K562 (cell line): ENCODE results near the gene EFCAB8. TPM values are rescaled to one million over a fixed set of nuclear protein-coding genes. Genes with fewer than 3 reads are reported as not detected.
A peak's percentile ranks its signal among the peaks of the same experiment; 100 is the strongest.

Experiments used
- ATAC-seq: fragments of 200-7000 bp; cut with Tn5 transposase; 3 replicates; pipeline ENCODE4 v1.9.1; 2020; ENCODE audit warnings: moderate library complexity
- BruUV-seq: library from RNA; stranded (reverse); fragments of 400-500 nt; replicated peaks from 2 replicates; lab custom pipeline; 2021; lab: Mats Ljungman, UMichigan
- CTCF ChIA-PET: fragments of 300-600 bp; formaldehyde crosslinking; extraction: SDS; loops from one replicate; lab custom pipeline; 2021; ENCODE audit warnings: low intra/inter-chr PET ratio; lab: Yijun Ruan, JAX
- POLR2A ChIA-PET: fragments of 300-600, 350-650 bp; sonication (Branson Sonifier 250); formaldehyde crosslinking; extraction: SDS; loops from one replicate; lab custom pipeline; 2021; ENCODE audit warnings: antibody characterized with exemption, inconsistent platforms; lab: Yijun Ruan, JAX
- DNase-seq, 4 experiments: peaks; one replicate each; pipeline versions ENCODE4 v3.0.0 to v3.0.0-alpha.2; 2011 to 2018; ENCODE audit warnings: low spot score in 3 of 4, mixed read lengths in 3 of 4; ENCODE audit errors: extremely low read depth in 1 of 4
- FAIRE-seq: peaks from 2 replicates; lab custom pipeline; 2011; peaks lifted over from hg19 to GRCh38; lab: Jason Lieb, UNC
- H2AFZ ChIP-seq: 2 replicates; pipeline ENCODE4 v1.6.0; 2011; ENCODE audit warnings: low read depth, low read length, control low read depth, inconsistent platforms
- H3K27ac ChIP-seq: fragments of 200-600 bp; 3 replicates; pipeline ENCODE4 v1.8.0; 2011; ENCODE audit warnings: low read depth, mild to moderate bottlenecking, control low read depth, inconsistent platforms, low read length, moderate library complexity, mixed read lengths; ENCODE audit errors: extremely low read depth
- H3K27me3 ChIP-seq, 2 experiments: fragments of 300-600 bp in 1 of 2; 2 replicates in 1 of 2; 3 replicates in 1 of 2; pipeline versions ENCODE4 v1.6.0 to v1.8.0; 2011; ENCODE audit warnings: inconsistent platforms in 2 of 2, low read length in 2 of 2, mild to moderate bottlenecking in 1 of 2, mixed read lengths in 1 of 2, moderate library complexity in 1 of 2; ENCODE audit not compliant: control insufficient read depth in 2 of 2, insufficient read depth in 2 of 2
- H3K36me3 ChIP-seq: fragments of 300-600 bp; 3 replicates; pipeline ENCODE4 v1.8.0; 2011; ENCODE audit warnings: mild to moderate bottlenecking, low read length, inconsistent platforms; ENCODE audit not compliant: control insufficient read depth, insufficient read depth
- H3K4me1 ChIP-seq, 2 experiments: fragments of 200-600 bp in 1 of 2; replicated peaks in 1 of 2; 2 replicates in 1 of 2; 3 replicates in 1 of 2; pipeline versions ENCODE4 v1.5.1 to v1.8.0; 2011; ENCODE audit warnings: inconsistent platforms in 2 of 2, low read length in 2 of 2, mild to moderate bottlenecking in 1 of 2, mixed read lengths in 1 of 2, moderate library complexity in 1 of 2; ENCODE audit not compliant: control insufficient read depth in 2 of 2, insufficient read depth in 2 of 2
- H3K4me2 ChIP-seq: 2 replicates; pipeline ENCODE4 v1.6.1; 2011; ENCODE audit warnings: low read length, control low read depth, inconsistent platforms, mixed read lengths; ENCODE audit not compliant: insufficient read depth
- H3K4me3 ChIP-seq: fragments of 200-600 bp; sonication (generic), shearing (Covaris generic); 2 replicates; pipeline ENCODE4 v1.5.1; 2016; ENCODE audit warnings: control low read depth, inconsistent platforms
- H3K79me2 ChIP-seq: fragments of 200-600 bp; 3 replicates; pipeline ENCODE4 v1.8.0; 2011; ENCODE audit warnings: low read length, inconsistent platforms; ENCODE audit not compliant: control insufficient read depth, insufficient read depth
- H3K9ac ChIP-seq, 2 experiments: 2 replicates each; pipeline versions ENCODE4 v1.6.0 to v1.6.1; 2011; ENCODE audit warnings: low read depth in 2 of 2, low read length in 2 of 2, control low read depth in 1 of 2, inconsistent platforms in 1 of 2, mild to moderate bottlenecking in 1 of 2, mixed read lengths in 1 of 2; ENCODE audit not compliant: insufficient read depth in 1 of 2
- H3K9me1 ChIP-seq: one replicate; pipeline ENCODE4 v1.6.0; 2011; ENCODE audit warnings: inconsistent platforms, mild to moderate bottlenecking, low read length, moderate library complexity; ENCODE audit not compliant: control insufficient read depth, insufficient read depth
- H3K9me3 ChIP-seq: replicated peaks from 2 replicates; pipeline ENCODE4 v1.5.1; 2011; ENCODE audit warnings: low read depth, low read length, inconsistent platforms; ENCODE audit not compliant: control insufficient read depth, insufficient read depth
- H4K20me1 ChIP-seq: replicated peaks from 2 replicates; pipeline ENCODE4 v1.6.1; 2011; ENCODE audit warnings: low read length, inconsistent platforms, mixed read lengths; ENCODE audit not compliant: control insufficient read depth, insufficient read depth
- DPF2 ChIP-seq: fragments of 450-650 bp; IDR thresholded peaks from 2 replicates; pipeline ENCODE4 v1.6.1; 2016
- E2F8 ChIP-seq: fragments of 450-650 bp; IDR thresholded peaks from 2 replicates; pipeline ENCODE4 v1.7.1; 2018; ENCODE audit warnings: mild to moderate bottlenecking, low read depth; ENCODE audit not compliant: partially characterized antibody
- ELF2 ChIP-seq: fragments of 250-450 bp; sonication (Bioruptor Pico); IDR thresholded peaks from 2 replicates; pipeline ENCODE4 v1.5.0; 2021; ENCODE audit warnings: mild to moderate bottlenecking
- EP400 ChIP-seq: fragments of 450-650 bp; IDR thresholded peaks from 2 replicates; pipeline ENCODE4 v1.6.1; 2017; ENCODE audit warnings: antibody characterized with exemption, mild to moderate bottlenecking, moderate library complexity
- ETV5 ChIP-seq: sonication (generic); formaldehyde crosslinking; IDR thresholded peaks from 2 replicates; pipeline ENCODE4 v1.4.0; 2020; ENCODE audit warnings: low read depth, mild to moderate bottlenecking, missing genetic modification reagents
- GATA2 ChIP-seq: sonication (generic); formaldehyde crosslinking; IDR thresholded peaks from 2 replicates; pipeline ENCODE4 v1.4.0; 2020; ENCODE audit warnings: mild to moderate bottlenecking, missing genetic modification reagents
- RBM25 ChIP-seq: fragments of 200-400 bp; formaldehyde crosslinking; IDR thresholded peaks from 2 replicates; pipeline ENCODE4 v1.6.1; 2018; ENCODE audit warnings: low read length, low read depth, moderate library complexity; ENCODE audit not compliant: severe bottlenecking
- SMC3 ChIP-seq: conservative IDR thresholded peaks from 2 replicates; pipeline ENCODE4 v1.6.1; 2011; ENCODE audit warnings: low read depth, low read length, improper control_type of control experiment; ENCODE audit not compliant: insufficient read depth
- TBL1XR1 ChIP-seq, 2 experiments: IDR thresholded peaks; 2 replicates each; pipeline ENCODE4 v1.6.1; 2012; ENCODE audit warnings: improper control_type of control experiment in 2 of 2, low read length in 2 of 2, mild to moderate bottlenecking in 1 of 2
- TCFL5 ChIP-seq: fragments of 250-450 bp; sonication (Bioruptor Pico); conservative IDR thresholded peaks from 2 replicates; pipeline ENCODE4 v1.6.1; 2021; ENCODE audit warnings: mild to moderate bottlenecking, moderate library complexity, matching md5 sums
- ZNF121 ChIP-seq: sonication (generic); formaldehyde crosslinking; conservative IDR thresholded peaks from 2 replicates; pipeline ENCODE4 v1.8.0; 2022; ENCODE audit warnings: missing genetic modification reagents
- ZNF586 ChIP-seq: fragments of 450-650 bp; formaldehyde crosslinking; conservative IDR thresholded peaks from 2 replicates; pipeline ENCODE4 v1.4.0; 2020; ENCODE audit warnings: mild to moderate bottlenecking, moderate library complexity
- in situ Hi-C: fragments of 300-500 bp; cut with MboI; formaldehyde crosslinking; loops from 4 replicates; pipeline ENCODE4 v1.15.0; 2018; ENCODE audit warnings: inconsistent platforms, mixed read lengths
- intact Hi-C: fragments of 100-400 bp; cut with micrococcal nuclease; formaldehyde crosslinking; loops from 2 replicates; pipeline ENCODE4 v1.14.2; 2022
- polyA plus RNA-seq, 8 experiments: library from polyadenylated mRNA; depleted of rRNA in 4 of 8; stranded (reverse) in 5 of 8; unstranded in 3 of 8; fragments of >200 nt; fragmentation: Nextera tagmentation in 2 of 8; fragmentation: Illumina TruSeq in 1 of 8; extraction: Ambion mirVana in 2 of 8; extraction: Trizol in 1 of 8; gene quantifications; 2 replicates each; pipeline versions ENCODE4 v1.2.1 to v1.2.3, GENCODE V29; 2011 to 2014; ENCODE audit warnings: inconsistent platforms in 1 of 8, missing spikeins in 1 of 8
- total RNA-seq, 7 experiments: library from RNA; depleted of rRNA in 6 of 7; stranded (reverse); fragments of >200 nt in 6 of 7; fragmentation: Illumina TruSeq in 2 of 7; extraction: Trizol in 2 of 7; gene quantifications; 2 replicates each; pipeline versions ENCODE4 v1.2.1 to v1.2.3, GENCODE V29; 2011 to 2021; ENCODE audit warnings: low replicate concordance in 1 of 7

EFCAB8 gene
- total and polyA plus RNA-seq, 9 of the 15 experiments (the other 6 are each of a cell fraction or from before 2014, with no cell fraction given), result 0.03 to 0.18 (median 0.11) TPM; not detected in 6

GRCh38 chr20:32834972-32835371 is 23.8 kb upstream of the EFCAB8 start:
- peaks cover 47% of the 10 kb centered on the region for H3K79me2 ChIP-seq
- POLR2A ChIA-PET, result interaction anchor here (0.6 to 3.8 kb wide), 3 partner anchors 9 to 972 kb away, joined by 3 to 21 read pairs (median 6); partner anchors contain the start of gene MAPRE1
- no peak overlapping the region for H2AFZ ChIP-seq
- peaks cover 2% of the 10 kb centered on the region for H3K9me1 ChIP-seq
- H3K4me3 ChIP-seq, result no peak overlapping the region
- H3K36me3 ChIP-seq, result peaks cover 86% of the 10 kb centered on the region
- FAIRE-seq (no peak), ATAC-seq (no peak), DNase-seq (no peak)
- no peaks in the 10 kb centered on the region for H3K9me3 ChIP-seq
- no peak overlapping the region for H3K9ac ChIP-seq
- TF ChIP-seq ETV5, result no peak
- no peak for TF ChIP-seq ELF2 (CRISPR knock-in tag)
- no peak for TF ChIP-seq SMC3
- no peak for TF ChIP-seq E2F8
- no peak for TF ChIP-seq GATA2 (CRISPR knock-in tag)
- TF ChIP-seq ZNF586 (CRISPR knock-in tag), result no peak
- TF ChIP-seq TBL1XR1 (IDR thresholded peaks at IDR 0.05; ENCODE audit: low read length in 2 of 2), result no peak
- no peak for TF ChIP-seq EP400
- TF ChIP-seq RBM25, result peak; percentile 47
- peak; percentile 79 for TF ChIP-seq ZNF121 (CRISPR knock-in tag)
- no peak for TF ChIP-seq DPF2
- TF ChIP-seq TCFL5, result no peak
- no peak overlapping the region for H3K4me2 ChIP-seq
- intact Hi-C loops (no loop called here), in situ Hi-C loops (no loop called here)
- CTCF ChIA-PET, result no interaction called here
- BruUV-seq, result no TSS peak
- no peaks in the 10 kb centered on the region for H4K20me1 ChIP-seq
- H3K4me1 ChIP-seq, result no peaks in the 10 kb centered on the region
- no peak overlapping the region for H3K27ac ChIP-seq
- no peaks in the 10 kb centered on the region for H3K27me3 ChIP-seq
